Bronchial epithelial cell (primary cell): Measurements from ENCODE around the gene DAPP1. TPM values are rescaled to one million over a fixed set of nuclear protein-coding genes. Genes with fewer than 3 reads are reported as not detected.
"Not testable (repeated sequence)": the region's sequence is repeated elsewhere in the genome, so short reads cannot be mapped to it uniquely, and the experiment has no call there.

Experiments used
- DNase-seq: peaks from one replicate; pipeline ENCODE4 v3.0.0-alpha.2; 2010; ENCODE audit warnings: low read depth
- FAIRE-seq: peaks from 2 replicates; lab custom pipeline; 2011; peaks lifted over from hg19 to GRCh38; lab: Jason Lieb, UNC
- H3K27me3 ChIP-seq: 2 replicates; pipeline ENCODE4 v1.5.1; 2011; ENCODE audit warnings: low read length; ENCODE audit not compliant: control insufficient read depth, insufficient read depth
- H3K36me3 ChIP-seq: 2 replicates; pipeline ENCODE4 v1.5.1; 2011; ENCODE audit warnings: low read length; ENCODE audit not compliant: control insufficient read depth, insufficient read depth
- H3K4me3 ChIP-seq: 2 replicates; pipeline ENCODE4 v1.5.1; 2011; ENCODE audit warnings: mild to moderate bottlenecking, low read depth, low read length, control low read depth
- CTCF ChIP-seq: IDR thresholded peaks from 2 replicates; pipeline ENCODE4 v1.5.1; 2011; ENCODE audit warnings: mild to moderate bottlenecking, moderate library complexity, low read length, control low read depth, inconsistent platforms; ENCODE audit not compliant: insufficient read depth, severe bottlenecking
- total RNA-seq: library from RNA; depleted of rRNA; stranded (reverse); fragments of >200 nt; gene quantifications from 2 replicates; pipeline ENCODE4 v1.2.1, GENCODE V29; 2014

The DAPP1 gene, protein sequence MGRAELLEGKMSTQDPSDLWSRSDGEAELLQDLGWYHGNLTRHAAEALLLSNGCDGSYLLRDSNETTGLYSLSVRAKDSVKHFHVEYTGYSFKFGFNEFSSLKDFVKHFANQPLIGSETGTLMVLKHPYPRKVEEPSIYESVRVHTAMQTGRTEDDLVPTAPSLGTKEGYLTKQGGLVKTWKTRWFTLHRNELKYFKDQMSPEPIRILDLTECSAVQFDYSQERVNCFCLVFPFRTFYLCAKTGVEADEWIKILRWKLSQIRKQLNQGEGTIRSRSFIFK
- total RNA-seq: 31.3 and 58.0 TPM in 2 replicates

DNA sequence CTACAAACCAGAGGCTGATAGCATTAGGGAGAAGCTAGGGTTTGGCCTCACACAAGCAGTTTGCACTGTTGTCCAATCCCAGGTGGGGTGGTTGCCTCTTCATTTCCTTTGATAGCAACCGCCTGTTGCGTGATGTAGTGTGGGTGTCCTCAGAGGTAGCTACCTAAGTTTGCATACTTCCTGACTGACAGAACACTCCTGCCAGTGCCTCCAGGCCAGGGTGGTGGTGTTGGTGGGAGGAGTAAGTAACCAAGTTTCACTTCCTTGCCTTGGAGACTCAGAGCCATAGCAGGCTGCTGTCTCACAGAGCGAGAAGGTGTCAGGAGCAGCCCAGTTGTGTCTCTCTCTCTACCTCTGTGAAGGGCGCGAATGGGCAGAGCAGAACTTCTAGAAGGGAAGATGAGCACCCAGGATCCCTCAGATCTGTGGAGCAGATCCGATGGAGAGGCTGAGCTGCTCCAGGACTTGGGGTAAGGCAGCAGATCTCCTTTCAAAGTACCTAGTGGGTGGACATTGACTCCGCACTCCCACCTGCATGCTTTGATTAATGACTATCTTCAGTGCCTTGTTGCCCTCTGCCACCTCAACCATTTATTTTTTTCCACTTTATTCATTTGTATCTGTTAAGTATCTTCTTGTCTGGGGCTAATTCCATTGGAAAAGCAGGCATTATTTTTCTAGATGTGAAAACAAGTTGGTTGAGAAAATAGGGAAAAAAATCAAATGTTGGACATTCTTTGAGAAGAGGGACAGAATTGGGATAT lies at the start of gene DAPP1:
DAPP1 (plus strand) TSS at position 283 of the 764 bp plus-strand sequence; CDS start at position 370, 87 bp downstream.
- no peak for TF ChIP-seq CTCF
- peak; percentile 99 for DNase-seq
- Histone ChIP-seq H3K4me3 (peak within 1 kb of the TSS; percentile 61), H3K36me3 (no peaks in the 10 kb centered on the region), H3K27me3 (no peaks in the 10 kb centered on the region)
- peak; percentile 100 for FAIRE-seq

GRCh38 chr4:99770842-99771241 lies 45.8 kb upstream of the DAPP1 start:
- H3K36me3 ChIP-seq, H3K4me3 ChIP-seq, H3K27me3 ChIP-seq, DNase-seq, FAIRE-seq: not testable (repeated sequence)

- FAIRE-seq (no peak), DNase-seq (peak; percentile 55)
- H3K36me3 ChIP-seq: no peaks in the 10 kb centered on the region
- H3K4me3 ChIP-seq: no peak overlapping the region
- TF ChIP-seq CTCF: no peak
- H3K27me3 ChIP-seq: no peaks in the 10 kb centered on the region
Observed at GRCh38 chr4:99783940-99784339, 32.7 kb upstream of the DAPP1 start.

DNA sequence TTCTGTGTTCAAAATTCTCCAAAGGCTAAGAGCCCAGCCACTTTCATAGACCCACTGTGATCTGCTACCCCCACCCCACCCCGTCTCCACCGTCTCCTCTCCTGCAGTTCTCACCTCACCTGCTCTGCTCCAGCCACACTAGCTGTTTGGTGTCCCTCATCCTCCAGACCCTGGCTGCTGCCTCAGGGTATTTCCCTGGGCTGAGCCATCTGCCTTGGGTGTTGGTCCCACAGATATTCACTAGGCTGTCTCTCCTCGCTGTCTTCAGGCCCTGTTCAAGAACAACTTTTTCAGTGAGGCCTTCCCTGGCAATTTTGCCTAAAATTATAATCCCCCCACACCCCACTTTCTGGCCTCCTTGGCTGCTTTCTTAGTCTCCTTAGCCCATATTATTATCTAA lies 31.8 kb upstream of the DAPP1 start:
- Histone ChIP-seq H3K36me3 (no peaks in the 10 kb centered on the region), H3K27me3 (no peaks in the 10 kb centered on the region), H3K4me3 (no peak overlapping the region)
- TF ChIP-seq CTCF: no peak
- no peak for FAIRE-seq
- DNase-seq: no peak

GRCh38 chr4:99790796-99791617 lies 25.6 kb upstream of the DAPP1 start:
- DNase-seq (peak; percentile 94), FAIRE-seq (peak; percentile 85)
- Histone ChIP-seq H3K36me3 (no peaks in the 10 kb centered on the region), H3K27me3 (no peaks in the 10 kb centered on the region), H3K4me3 (no peak overlapping the region)
- no peak for TF ChIP-seq CTCF
